Measurements from ENCODE around the gene IGSF23. TPM values are rescaled to one million over a fixed set of nuclear protein-coding genes. Genes with fewer than 3 reads are reported as not detected.
A peak's percentile ranks its signal among the peaks of the same experiment; 100 is the strongest.

IGSF23 gene
- polyA plus RNA-seq, 1 experiment, result 0.27 TPM

- TF ChIP-seq CTCF (IDR thresholded peaks at IDR 0.05; ENCODE audit: low read depth, low read length), result peak; percentile 76
- CTCF ChIA-PET, result interaction anchor here (0.5 to 3.3 kb wide), 45 partner anchors 9 to 275 kb away, joined by 3 to 95 read pairs (median 4); partner anchors contain the start of gene NECTIN2
- Histone ChIP-seq H3K27me3 (ENCODE audit: control insufficient read depth, insufficient read depth, low read length) (peaks cover 10% of the 10 kb centered on the region), H3K9me3 (ENCODE audit: control insufficient read depth, insufficient read depth, low read length) (no peaks in the 10 kb centered on the region), H3K27ac (ENCODE audit: low read depth, low read length) (no peak overlapping the region), H3K4me3 (ENCODE audit: low read depth, low read length) (no peak overlapping the region)
- peak; percentile 67 for DNase-seq (ENCODE audit: low read depth, low spot score)
- POLR2A ChIA-PET, result interaction anchor here (0.7 kb wide), 2 partner anchors 73 to 199 kb away, joined by 3 to 6 read pairs; no protein-coding TSS in a partner anchor
These were observed 42.2 kb upstream of the IGSF23 start for GRCh38 chr19:44570984-44571684.

- DNase-seq (ENCODE audit: low read depth, low spot score), result no peak
- no peak overlapping the region for H3K27ac ChIP-seq (ENCODE audit: low read depth, low read length)
- ChIA-PET CTCF (interaction anchor here (0.9 to 3.3 kb wide), 11 partner anchors 10 to 203 kb away, joined by 3 to 95 read pairs (median 15); no protein-coding TSS in a partner anchor), POLR2A (no interaction called here)
- H3K4me3 ChIP-seq (ENCODE audit: low read depth, low read length), result no peak overlapping the region
- no peaks in the 10 kb centered on the region for H3K9me3 ChIP-seq (ENCODE audit: control insufficient read depth, insufficient read depth, low read length)
- no peak for TF ChIP-seq CTCF (IDR thresholded peaks at IDR 0.05; ENCODE audit: low read depth, low read length)
- H3K27me3 ChIP-seq (ENCODE audit: control insufficient read depth, insufficient read depth, low read length), result peaks cover 5% of the 10 kb centered on the region
These were observed 41.4 kb upstream of the IGSF23 start for GRCh38 chr19:44571830-44572580.

GRCh38 chr19:44572581-44572900 lies 40.8 kb upstream of the IGSF23 start:
- POLR2A ChIA-PET, result no interaction called here
- CTCF ChIA-PET, result interaction anchor here (2.5 to 3.3 kb wide), 3 partner anchors 12 to 199 kb away, joined by 19 to 95 read pairs (median 29); no protein-coding TSS in a partner anchor
- TF ChIP-seq CTCF (IDR thresholded peaks at IDR 0.05; ENCODE audit: low read depth, low read length), result no peak
- no peaks in the 10 kb centered on the region for H3K9me3 ChIP-seq (ENCODE audit: control insufficient read depth, insufficient read depth, low read length)
- H3K4me3 ChIP-seq (ENCODE audit: low read depth, low read length), result no peak overlapping the region
- peaks cover 5% of the 10 kb centered on the region for H3K27me3 ChIP-seq (ENCODE audit: control insufficient read depth, insufficient read depth, low read length)
- no peak overlapping the region for H3K27ac ChIP-seq (ENCODE audit: low read depth, low read length)
- no peak for DNase-seq (ENCODE audit: low read depth, low spot score)

- no peaks in the 10 kb centered on the region for H3K9me3 ChIP-seq (ENCODE audit: control insufficient read depth, insufficient read depth, low read length)
- POLR2A ChIA-PET, result no interaction called here
- TF ChIP-seq CTCF (IDR thresholded peaks at IDR 0.05; ENCODE audit: low read depth, low read length), result no peak
- CTCF ChIA-PET, result interaction anchor here (0.9 to 1.2 kb wide), 2 partner anchors 117 to 211 kb away, joined by 3 to 4 read pairs; no protein-coding TSS in a partner anchor
- DNase-seq (ENCODE audit: low read depth, low spot score), result no peak
- peaks cover 5% of the 10 kb centered on the region for H3K27me3 ChIP-seq (ENCODE audit: control insufficient read depth, insufficient read depth, low read length)
- no peak overlapping the region for H3K4me3 ChIP-seq (ENCODE audit: low read depth, low read length)
- no peak overlapping the region for H3K27ac ChIP-seq (ENCODE audit: low read depth, low read length)
These were observed 40.2 kb upstream of the IGSF23 start for GRCh38 chr19:44573183-44573582.

GRCh38 chr19:44573627-44574026 lies 39.7 kb upstream of the IGSF23 start:
- TF ChIP-seq CTCF (IDR thresholded peaks at IDR 0.05; ENCODE audit: low read depth, low read length), result no peak
- no peak overlapping the region for H3K27ac ChIP-seq (ENCODE audit: low read depth, low read length)
- ChIA-PET CTCF (interaction anchor here (0.6 to 1.2 kb wide), 3 partner anchors 117 to 211 kb away, joined by 3 to 4 read pairs (median 3); no protein-coding TSS in a partner anchor), POLR2A (no interaction called here)
- no peak for DNase-seq (ENCODE audit: low read depth, low spot score)
- no peaks in the 10 kb centered on the region for H3K9me3 ChIP-seq (ENCODE audit: control insufficient read depth, insufficient read depth, low read length)
- no peak overlapping the region for H3K4me3 ChIP-seq (ENCODE audit: low read depth, low read length)
- peaks cover 5% of the 10 kb centered on the region for H3K27me3 ChIP-seq (ENCODE audit: control insufficient read depth, insufficient read depth, low read length)
